ENCODE data around the gene NAA16.
"Not testable (repeated sequence)": the region's sequence is repeated elsewhere in the genome, so short reads cannot be mapped to it uniquely, and the experiment has no call there.

The NAA16 gene

GRCh38 chr13:41408746-41409145, 97.7 kb downstream of the NAA16 start:
- no peak for DNase-seq (ENCODE audit: low spot score)

GRCh38 chr13:41409611-41410010, 98.5 kb downstream of the NAA16 start:
- DNase-seq (ENCODE audit: low spot score), result no peak

GRCh38 chr13:41411060-41411459, 100.0 kb downstream of the NAA16 start:
- no peak for DNase-seq (ENCODE audit: low spot score)

GRCh38 chr13:41411522-41411921, 100.5 kb downstream of the NAA16 start:
- no peak for DNase-seq (ENCODE audit: low spot score)

- DNase-seq (ENCODE audit: low spot score), result no peak
These were observed 102.8 kb downstream of the NAA16 start for GRCh38 chr13:41413872-41414271.

GRCh38 chr13:41416276-41416675, 105.2 kb downstream of the NAA16 start:
- DNase-seq (ENCODE audit: low spot score), result no peak

- DNase-seq (ENCODE audit: low spot score), result no peak
These were observed 107.0 kb downstream of the NAA16 start for GRCh38 chr13:41418027-41418426.

GRCh38 chr13:41418731-41419130, 107.7 kb downstream of the NAA16 start:
- no peak for DNase-seq (ENCODE audit: low spot score)

- no peak for DNase-seq (ENCODE audit: low spot score)
These were observed 108.1 kb downstream of the NAA16 start for GRCh38 chr13:41419206-41419605.

GRCh38 chr13:41420146-41420545, 109.1 kb downstream of the NAA16 start:
- no peak for DNase-seq (ENCODE audit: low spot score)

- DNase-seq (ENCODE audit: low spot score), result not testable (repeated sequence)
These were observed 110.3 kb downstream of the NAA16 start for GRCh38 chr13:41421330-41421729.

GRCh38 chr13:41421983-41422382, 110.9 kb downstream of the NAA16 start:
- DNase-seq (ENCODE audit: low spot score), result not testable (repeated sequence)

- DNase-seq (ENCODE audit: low spot score), result not testable (repeated sequence)
These were observed 112.2 kb downstream of the NAA16 start for GRCh38 chr13:41423259-41423658.

GRCh38 chr13:41424675-41425074, 113.6 kb downstream of the NAA16 start:
- DNase-seq (ENCODE audit: low spot score), result not testable (repeated sequence)

- no peak for DNase-seq (ENCODE audit: low spot score)
These were observed 115.0 kb downstream of the NAA16 start for GRCh38 chr13:41426047-41426446.
